HG02642 (cell line): ENCODE results near the gene CTIF.

ENCODE experiments used
- ATAC-seq: cut with Tn5 transposase; IDR thresholded peaks from one replicate; pipeline ENCODE4 v1.9.1; 2021; ENCODE audit warnings: mild to moderate bottlenecking; ENCODE audit not compliant: unreplicated experiment, poor library complexity

The CTIF gene

DNA sequence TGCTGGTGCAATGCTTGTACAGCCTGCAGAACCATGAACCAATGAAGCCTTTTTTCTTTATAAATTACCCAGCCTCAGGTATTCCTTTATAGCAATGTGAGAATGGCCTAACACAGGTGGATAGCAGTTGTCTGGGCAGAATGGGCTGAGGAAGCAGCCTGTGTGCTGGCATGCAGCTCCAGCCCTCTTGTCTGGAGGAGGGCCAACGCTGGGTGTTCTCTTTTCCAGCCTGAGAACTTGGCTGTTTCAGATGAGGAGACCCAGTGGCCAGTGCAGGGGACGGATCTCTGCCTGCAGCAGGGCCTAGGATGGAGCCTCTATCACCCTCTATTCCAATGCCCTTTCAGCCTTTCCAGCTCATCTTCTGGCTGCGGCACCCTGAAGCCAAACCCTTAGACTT is 58.8 kb downstream of the CTIF start:
- no peak for ATAC-seq

DNA sequence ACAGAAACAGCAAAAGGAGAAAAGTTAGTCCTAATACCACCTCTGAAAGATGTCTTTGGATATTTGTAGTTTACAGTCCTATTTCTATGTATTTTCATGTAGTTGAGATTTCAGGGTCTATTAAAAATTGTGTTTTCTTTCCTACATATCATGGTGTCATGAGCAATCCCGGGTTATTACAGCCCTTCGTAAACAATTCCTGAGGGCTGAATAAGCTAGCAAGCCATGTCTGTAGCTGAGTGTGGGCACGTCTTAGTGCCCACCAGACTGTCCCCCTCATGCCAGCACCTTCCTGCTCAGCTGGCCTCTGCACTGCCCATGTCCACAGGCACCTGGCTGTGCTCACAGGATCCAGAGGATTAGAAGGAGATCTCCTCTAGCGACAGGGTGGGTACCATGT is 60.6 kb downstream of the CTIF start:
- ATAC-seq, result no peak

- no peak for ATAC-seq
Measured at GRCh38 chr18:48600046-48600445, 61.2 kb downstream of the CTIF start.

GRCh38 chr18:48600456-48601090 is 61.7 kb downstream of the CTIF start:
- no peak for ATAC-seq

GRCh38 chr18:48601343-48601742 is 62.5 kb downstream of the CTIF start:
- no peak for ATAC-seq

DNA sequence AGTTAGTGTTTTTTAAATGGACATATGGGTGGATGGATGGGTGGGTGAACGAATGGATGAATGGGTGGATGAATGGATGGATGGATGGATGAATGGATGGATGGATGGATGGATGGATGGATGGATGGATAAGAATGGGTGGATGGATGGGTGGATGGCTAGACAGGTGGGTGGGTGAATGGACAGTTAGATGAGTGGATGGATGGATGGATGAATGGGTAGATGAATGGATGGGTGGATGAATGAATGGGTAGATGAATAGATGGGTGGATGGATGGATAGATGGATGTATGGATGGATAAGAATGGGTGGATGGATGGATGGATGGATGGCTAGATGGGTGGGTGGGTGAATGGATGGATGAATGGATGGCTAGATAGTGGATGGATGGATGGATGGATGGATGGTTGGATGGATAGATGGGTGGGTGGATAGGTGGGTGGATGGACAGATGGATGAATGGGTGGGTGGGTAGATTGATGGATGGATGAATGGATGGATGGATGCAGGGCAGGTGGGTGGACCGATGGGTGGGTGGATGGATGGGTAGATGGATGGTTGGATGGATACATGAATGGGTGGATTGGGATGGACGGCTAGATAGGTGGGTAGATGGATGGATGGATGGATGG is 64.0 kb downstream of the CTIF start:
- no peak for ATAC-seq

DNA sequence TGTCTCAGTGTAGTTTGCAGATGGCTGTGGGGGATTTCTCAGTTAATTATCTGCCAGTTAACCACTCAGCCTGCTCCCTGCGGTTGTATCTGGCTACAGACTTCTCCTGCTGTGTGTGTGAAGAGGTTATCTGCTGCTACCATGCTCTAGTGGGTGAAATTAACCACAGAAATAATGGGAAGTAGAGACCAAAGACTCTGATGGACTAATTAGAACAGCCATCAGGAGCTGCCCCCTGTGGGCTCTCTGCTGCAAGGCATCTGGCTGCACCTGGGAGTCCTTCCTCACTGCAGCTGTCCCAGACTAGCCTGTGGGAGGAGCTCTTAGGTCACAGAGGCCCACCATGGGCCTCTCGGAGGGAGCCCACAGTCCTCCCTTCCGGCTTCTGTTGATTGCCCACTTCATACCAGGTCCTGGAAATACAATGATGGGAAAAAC is 66.6 kb downstream of the CTIF start:
- ATAC-seq, result peak; percentile 69

- no peak for ATAC-seq
Measured at GRCh38 chr18:48607056-48607984, 68.5 kb downstream of the CTIF start.

GRCh38 chr18:48608581-48608980 is 69.8 kb downstream of the CTIF start:
- ATAC-seq, result no peak

GRCh38 chr18:48609114-48609513 is 70.3 kb downstream of the CTIF start:
- ATAC-seq, result no peak

DNA sequence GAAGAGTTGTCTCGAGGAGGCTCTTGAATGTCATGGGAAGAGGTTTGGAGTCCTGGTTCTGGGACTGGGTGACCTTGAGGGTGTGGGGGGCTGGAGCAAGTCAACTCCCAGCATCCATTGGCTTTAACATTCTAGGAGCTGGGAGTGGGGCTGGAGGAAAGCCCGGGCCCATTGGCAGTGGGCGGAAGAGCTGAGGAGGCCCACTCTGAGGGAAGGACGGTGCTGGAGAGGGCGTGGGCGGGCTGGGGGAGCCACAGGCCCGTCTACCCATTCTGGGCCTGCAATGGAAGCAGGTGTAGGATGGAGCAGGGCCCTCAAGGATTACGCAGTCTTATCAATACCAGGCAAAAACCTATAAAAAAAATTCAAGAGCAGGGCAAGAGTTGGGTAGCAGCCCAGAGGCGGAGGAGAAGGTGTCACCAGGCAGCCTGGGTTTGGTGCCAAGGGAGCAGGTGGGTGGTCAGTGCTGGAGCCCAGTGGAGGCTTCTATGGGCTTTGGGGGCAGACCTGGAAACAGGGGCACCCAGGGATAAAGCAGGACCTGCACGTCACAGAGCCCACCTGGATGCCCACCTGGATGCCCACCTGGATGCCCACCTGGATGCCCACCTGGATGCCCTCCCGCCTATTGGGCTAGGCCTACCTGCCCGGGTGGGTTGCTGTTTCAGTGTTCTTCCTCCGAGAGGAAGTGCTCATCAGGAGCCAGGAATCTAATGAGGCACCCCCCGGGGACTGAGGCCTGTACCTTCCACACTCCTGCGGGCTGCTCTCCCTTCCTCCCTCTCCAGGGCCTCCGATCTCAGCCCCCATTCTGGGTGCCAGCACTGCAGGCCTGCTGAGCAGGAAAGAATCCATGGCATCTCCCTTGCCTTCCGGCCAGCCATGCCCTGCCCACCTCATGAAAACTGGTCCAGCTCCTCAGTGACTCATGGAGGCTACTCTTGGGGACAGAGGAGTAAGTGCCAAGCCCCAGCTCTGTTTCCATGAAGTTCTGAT is 71.3 kb downstream of the CTIF start:
- no peak for ATAC-seq

GRCh38 chr18:48611203-48611602 is 72.4 kb downstream of the CTIF start:
- ATAC-seq, result no peak

GRCh38 chr18:48611785-48612480 is 73.1 kb downstream of the CTIF start:
- no peak for ATAC-seq

DNA sequence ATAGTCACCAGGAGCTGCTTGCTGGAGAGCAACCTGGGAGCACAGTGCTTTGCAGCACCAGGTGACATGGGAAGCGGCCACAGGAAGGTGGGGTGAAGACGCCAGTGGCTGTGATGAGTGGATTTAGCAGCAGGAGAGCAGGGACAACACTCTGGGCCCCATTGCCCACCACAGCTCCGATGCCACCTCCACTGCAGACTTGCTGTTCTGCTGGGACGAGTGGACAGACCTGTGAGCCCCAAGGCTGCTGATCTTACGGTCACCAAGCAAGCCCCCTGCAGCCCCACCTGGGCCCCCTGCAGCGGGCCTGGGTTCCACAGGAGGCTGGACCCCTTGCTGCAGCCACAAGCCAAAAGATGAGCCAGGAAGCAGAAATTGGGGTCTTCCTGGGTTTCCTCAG is 73.7 kb downstream of the CTIF start:
- ATAC-seq, result no peak

DNA sequence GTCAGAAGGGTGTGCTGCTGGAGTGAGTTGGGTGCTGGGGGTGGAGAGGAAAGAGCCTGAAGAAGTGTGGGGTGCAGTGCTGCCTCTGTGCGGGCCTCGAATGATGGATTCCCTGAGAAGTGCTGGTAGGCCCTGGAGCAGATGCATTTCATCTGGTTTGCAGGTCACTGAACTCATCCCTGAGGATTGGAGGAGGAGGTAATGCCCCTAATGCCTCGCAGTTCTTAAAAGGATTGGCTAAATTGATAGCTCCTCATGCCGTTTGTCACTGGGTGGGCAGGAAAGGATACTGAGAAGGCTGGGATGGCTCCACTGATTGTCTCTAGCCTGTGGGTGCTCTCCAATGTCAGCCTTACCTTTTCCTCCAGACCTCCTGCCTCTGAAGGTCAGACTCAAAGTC is 74.1 kb downstream of the CTIF start:
- ATAC-seq, result no peak

- no peak for ATAC-seq
Measured at GRCh38 chr18:48613589-48614404, 75.0 kb downstream of the CTIF start.

DNA sequence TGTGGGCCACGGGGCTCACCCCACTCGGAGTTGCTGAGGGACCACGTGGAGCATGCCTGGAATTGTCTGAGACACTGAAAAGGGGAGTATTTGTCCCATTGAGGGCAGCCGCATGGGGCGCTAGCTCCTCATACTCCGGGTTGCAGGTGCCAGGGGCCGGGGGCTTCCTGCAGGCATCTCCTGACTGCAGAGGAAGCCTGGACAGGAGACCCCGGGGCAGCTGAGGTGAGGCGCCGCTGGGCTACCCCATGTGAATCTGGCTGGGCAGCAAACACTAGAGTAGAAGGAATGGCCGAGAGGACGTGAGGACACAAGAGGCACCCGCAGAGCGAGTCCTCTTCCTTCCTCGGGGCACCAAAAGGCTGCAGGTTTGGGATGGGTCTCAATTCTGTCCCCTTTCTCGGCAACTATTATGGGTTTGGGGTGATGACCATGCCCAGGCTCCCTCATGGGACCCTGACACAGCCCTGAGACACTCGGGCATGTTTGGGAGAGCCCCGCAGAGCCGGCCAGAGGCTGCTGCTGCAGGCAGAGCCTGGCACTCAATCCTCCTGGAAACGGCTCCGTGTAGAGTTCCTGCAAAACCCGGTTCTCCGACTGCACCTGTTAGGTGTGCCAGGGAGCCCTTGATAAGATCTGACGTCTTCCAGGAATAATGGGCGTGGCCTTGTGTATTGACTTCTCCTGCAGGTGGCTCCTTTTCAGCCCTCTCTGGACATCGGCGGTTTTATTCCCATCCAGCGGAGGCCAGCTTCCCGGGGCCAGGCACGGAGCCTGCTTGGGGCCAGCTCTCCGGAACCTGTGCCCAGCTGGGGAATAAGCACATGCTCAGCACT is 77.0 kb downstream of the CTIF start:
- no peak for ATAC-seq
